ENCODE results near the gene NEURL4.

NEURL4 gene

DNA sequence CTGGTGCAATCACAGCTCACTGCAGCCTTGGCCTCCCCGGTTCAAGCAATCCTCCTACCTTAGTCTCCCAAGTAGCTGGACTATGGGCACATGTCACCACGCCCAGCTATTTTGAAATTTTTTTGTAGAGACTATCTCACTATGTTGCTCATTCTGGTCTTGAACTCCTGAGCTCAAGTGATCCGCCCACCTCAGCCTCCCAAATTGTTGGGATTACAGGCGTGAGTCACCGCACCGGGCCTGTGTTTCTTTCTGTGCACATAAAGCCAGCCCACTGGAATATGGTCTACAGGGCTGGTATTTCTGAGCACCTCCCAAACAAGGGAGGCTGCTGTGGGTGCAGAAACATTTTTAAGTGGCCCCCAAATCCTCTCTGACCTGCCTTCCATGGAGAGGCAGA, 34.2 kb upstream of the NEURL4 start:
- ChIA-PET CTCF (interaction anchor here (0.6 kb wide), 1 partner anchor 121 kb away, joined by 4 read pairs; the partner anchor contains the start of gene POLR2A), POLR2A (ENCODE audit: low non-redundant PET) (interaction anchor here (0.6 kb wide), 1 partner anchor 415 kb away, joined by 10 read pairs; no protein-coding TSS in a partner anchor)
- TF ChIP-seq, protein P1, sequence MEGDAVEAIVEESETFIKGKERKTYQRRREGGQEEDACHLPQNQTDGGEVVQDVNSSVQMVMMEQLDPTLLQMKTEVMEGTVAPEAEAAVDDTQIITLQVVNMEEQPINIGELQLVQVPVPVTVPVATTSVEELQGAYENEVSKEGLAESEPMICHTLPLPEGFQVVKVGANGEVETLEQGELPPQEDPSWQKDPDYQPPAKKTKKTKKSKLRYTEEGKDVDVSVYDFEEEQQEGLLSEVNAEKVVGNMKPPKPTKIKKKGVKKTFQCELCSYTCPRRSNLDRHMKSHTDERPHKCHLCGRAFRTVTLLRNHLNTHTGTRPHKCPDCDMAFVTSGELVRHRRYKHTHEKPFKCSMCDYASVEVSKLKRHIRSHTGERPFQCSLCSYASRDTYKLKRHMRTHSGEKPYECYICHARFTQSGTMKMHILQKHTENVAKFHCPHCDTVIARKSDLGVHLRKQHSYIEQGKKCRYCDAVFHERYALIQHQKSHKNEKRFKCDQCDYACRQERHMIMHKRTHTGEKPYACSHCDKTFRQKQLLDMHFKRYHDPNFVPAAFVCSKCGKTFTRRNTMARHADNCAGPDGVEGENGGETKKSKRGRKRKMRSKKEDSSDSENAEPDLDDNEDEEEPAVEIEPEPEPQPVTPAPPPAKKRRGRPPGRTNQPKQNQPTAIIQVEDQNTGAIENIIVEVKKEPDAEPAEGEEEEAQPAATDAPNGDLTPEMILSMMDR (conservative IDR thresholded peaks at IDR 0.05; ENCODE audit: low read depth), result no peak
- peak overlapping the region; percentile 39 for H3K27ac ChIP-seq
- DNase-seq (ENCODE audit: low spot score), result no peak

DNA sequence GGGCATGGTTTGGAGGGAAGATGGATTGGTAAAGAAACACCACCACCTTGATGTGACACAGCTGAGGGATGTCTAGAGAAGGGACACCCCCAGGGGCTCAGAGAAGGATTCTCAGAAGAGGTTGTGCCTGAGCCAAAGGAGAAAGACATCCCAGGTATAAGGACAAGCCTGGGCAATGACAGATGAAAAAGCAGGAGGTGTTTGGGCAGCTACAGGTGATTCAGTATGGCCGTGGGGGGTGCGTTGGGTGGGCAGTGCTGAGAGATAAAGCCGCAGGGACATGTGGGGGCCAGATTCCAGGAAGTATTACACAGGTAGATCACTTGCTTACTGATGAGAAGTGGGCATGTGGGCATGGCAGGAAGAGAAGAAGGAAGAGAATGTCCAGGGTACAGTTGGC, 32.8 kb upstream of the NEURL4 start:
- TF ChIP-seq, protein P1 (conservative IDR thresholded peaks at IDR 0.05; ENCODE audit: low read depth), result no peak
- H3K27ac ChIP-seq, result no peak overlapping the region
- DNase-seq (ENCODE audit: low spot score), result no peak
- ChIA-PET POLR2A (ENCODE audit: low non-redundant PET) (interaction anchor here (0.8 kb wide), 1 partner anchor 18 kb away, joined by 6 read pairs; no protein-coding TSS in a partner anchor), CTCF (interaction anchor here (0.7 to 1.0 kb wide), 4 partner anchors 11 to 712 kb away, joined by 3 read pairs; partner anchors contain the start of gene PLSCR3)

DNA sequence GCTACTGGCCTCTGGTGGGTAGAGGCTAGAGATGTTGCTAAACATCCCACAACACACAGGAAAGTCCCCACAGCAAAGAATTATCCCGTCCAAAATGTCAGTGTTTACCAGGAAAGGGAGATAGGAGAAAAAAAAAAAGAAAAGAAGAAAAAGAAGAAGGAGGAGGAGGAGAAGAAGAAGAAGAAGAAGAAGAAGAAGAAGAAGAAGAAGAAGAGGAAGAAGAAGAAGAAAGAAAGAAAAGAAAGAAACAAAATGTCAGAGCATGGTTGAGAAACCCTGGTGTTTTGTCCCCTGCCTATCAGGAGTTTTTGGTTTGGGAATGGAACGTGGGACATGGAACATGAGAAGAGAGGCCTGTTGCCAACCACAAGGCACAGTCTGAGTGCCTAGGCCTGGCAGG, 28.2 kb upstream of the NEURL4 start:
- POLR2A ChIA-PET (ENCODE audit: low non-redundant PET), result no interaction called here
- H3K27ac ChIP-seq, result no peak overlapping the region
- DNase-seq (ENCODE audit: low spot score), result no peak
- TF ChIP-seq, protein P1 (conservative IDR thresholded peaks at IDR 0.05; ENCODE audit: low read depth), result no peak
- CTCF ChIA-PET, result no interaction called here

DNA sequence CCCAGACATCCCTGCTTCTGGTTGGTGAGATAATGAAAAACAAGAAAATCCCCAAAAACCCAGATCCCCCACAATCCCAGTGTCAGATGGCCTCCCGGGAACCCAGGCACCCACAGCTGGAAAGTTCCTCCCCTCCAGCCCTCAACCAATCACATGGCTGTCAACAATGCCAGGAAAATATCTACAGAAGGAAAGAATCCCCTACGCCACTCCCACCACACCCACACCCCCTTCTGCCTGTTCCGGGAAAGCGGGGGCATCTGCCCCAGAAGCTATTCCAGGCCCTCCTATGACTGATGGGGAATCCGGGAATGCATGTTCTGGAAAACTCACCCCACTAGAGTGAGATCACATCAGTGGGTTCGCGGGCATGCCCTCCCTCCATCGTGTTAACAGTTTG, 27.6 kb upstream of the NEURL4 start:
- ChIA-PET CTCF (interaction anchor here (0.6 to 1.3 kb wide), 6 partner anchors 16 to 155 kb away, joined by 3 to 4 read pairs (median 3); partner anchors contain the start of genes SPEM2 and TMEM256), POLR2A (ENCODE audit: low non-redundant PET) (interaction anchor here (1.3 kb wide), 1 partner anchor 25 kb away, joined by 3 read pairs; no protein-coding TSS in a partner anchor)
- TF ChIP-seq, protein P1 (conservative IDR thresholded peaks at IDR 0.05; ENCODE audit: low read depth), result no peak
- no peak overlapping the region for H3K27ac ChIP-seq
- no peak for DNase-seq (ENCODE audit: low spot score)

DNA sequence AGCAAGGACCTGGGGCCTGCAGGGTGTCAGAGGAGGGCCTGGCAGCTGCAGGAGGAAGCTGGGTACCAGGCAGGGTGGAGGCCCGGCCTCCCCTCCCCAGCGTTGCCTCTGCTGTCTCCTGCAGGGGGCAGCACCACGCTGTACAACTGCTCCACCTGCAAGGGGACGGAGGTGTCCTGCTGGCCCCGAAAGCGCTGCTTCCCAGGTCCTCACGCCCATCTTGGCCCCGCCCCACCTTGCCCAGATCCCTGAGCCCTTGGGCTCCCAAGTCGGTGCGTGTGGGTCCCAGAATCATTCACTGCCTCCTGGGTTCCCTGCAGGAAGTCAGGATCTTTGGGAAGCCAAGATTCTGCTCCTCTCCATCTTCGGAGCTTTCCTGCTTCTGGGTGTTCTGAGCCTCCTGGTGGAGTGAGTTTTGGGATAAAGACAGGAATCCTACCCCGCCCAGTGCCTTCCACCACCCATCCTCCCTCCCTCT, 27.0 kb upstream of the NEURL4 start:
- TF ChIP-seq, protein P1 (conservative IDR thresholded peaks at IDR 0.05; ENCODE audit: low read depth), result peak; percentile 75
- CTCF ChIA-PET, result interaction anchor here (0.6 to 1.7 kb wide), 14 partner anchors 12 to 156 kb away, joined by 3 to 5 read pairs (median 4); partner anchors contain the start of genes SPEM2, TMEM256 and TNK1
- peak overlapping the region; percentile 100 for H3K27ac ChIP-seq
- POLR2A ChIA-PET (ENCODE audit: low non-redundant PET), result interaction anchor here (0.7 to 1.3 kb wide), 3 partner anchors 24 to 204 kb away, joined by 3 read pairs; no protein-coding TSS in a partner anchor
- peak; percentile 50 for DNase-seq (ENCODE audit: low spot score)

DNA sequence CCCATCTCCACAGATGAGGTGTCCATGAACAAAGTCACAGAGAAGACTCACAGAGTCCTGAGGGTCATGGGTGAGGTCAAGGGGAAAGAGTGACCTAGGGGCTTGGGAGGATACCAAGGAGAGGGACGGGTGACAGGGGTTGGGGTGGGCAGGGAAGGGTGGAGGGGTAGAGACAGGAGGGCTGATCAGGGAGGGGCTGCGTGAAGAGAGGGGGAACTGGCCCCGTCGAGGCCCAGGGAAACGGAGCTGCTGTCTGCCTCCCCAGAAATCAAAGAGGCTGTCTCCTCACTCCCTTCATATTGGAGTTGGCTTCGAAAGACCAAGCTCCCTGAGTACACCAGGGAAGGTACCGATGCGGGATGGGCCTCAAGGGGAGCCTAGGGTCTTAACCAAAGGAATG, 26.4 kb upstream of the NEURL4 start:
- ChIA-PET CTCF (interaction anchor here (0.6 to 1.7 kb wide), 10 partner anchors 12 to 128 kb away, joined by 3 to 5 read pairs (median 4); partner anchors contain the start of genes SPEM1, TMEM256 and TNK1), POLR2A (ENCODE audit: low non-redundant PET) (interaction anchor here (0.5 to 1.3 kb wide), 5 partner anchors 13 to 205 kb away, joined by 3 to 5 read pairs (median 3); partner anchors contain the start of gene PLSCR3)
- peak overlapping the region; percentile 100 for H3K27ac ChIP-seq
- no peak for DNase-seq (ENCODE audit: low spot score)
- TF ChIP-seq, protein P1 (conservative IDR thresholded peaks at IDR 0.05; ENCODE audit: low read depth), result no peak
